Fibroblast of pulmonary artery (primary cell): ENCODE results near the gene PLIN1.

Source experiments
- DNase-seq: peaks from one replicate; pipeline ENCODE4 v3.0.0-alpha.2; 2010; ENCODE audit warnings: low read depth
- H3K4me3 ChIP-seq: replicated peaks from 2 replicates; pipeline ENCODE4 v1.5.1; 2011; ENCODE audit warnings: low read depth, mild to moderate bottlenecking, control low read depth, low read length, moderate library complexity
- CTCF ChIP-seq: IDR thresholded peaks from 2 replicates; pipeline ENCODE4 v1.5.1; 2011; ENCODE audit warnings: mild to moderate bottlenecking, control low read depth, low read length, inconsistent platforms; ENCODE audit errors: missing control alignments

PLIN1 gene

GRCh38 chr15:89673165-89673512, 6.0 kb downstream of the PLIN1 start:
- TF ChIP-seq CTCF: peak; percentile 43
- peak; percentile 31 for DNase-seq
- H3K4me3 ChIP-seq: no peak overlapping the region

GRCh38 chr15:89672221-89673164, 6.7 kb downstream of the PLIN1 start:
- H3K4me3 ChIP-seq: no peak overlapping the region
- DNase-seq: peak; percentile 60
- no peak for TF ChIP-seq CTCF

GRCh38 chr15:89671687-89672086, 7.5 kb downstream of the PLIN1 start:
- TF ChIP-seq CTCF: no peak
- H3K4me3 ChIP-seq: no peak overlapping the region
- DNase-seq: no peak

- no peak for DNase-seq
- no peak overlapping the region for H3K4me3 ChIP-seq
- TF ChIP-seq CTCF: no peak
Observed at GRCh38 chr15:89670971-89671560, 8.1 kb downstream of the PLIN1 start.

- no peak for TF ChIP-seq CTCF
- DNase-seq: no peak
- no peak overlapping the region for H3K4me3 ChIP-seq
Observed at GRCh38 chr15:89669941-89670340, 9.2 kb downstream of the PLIN1 start.

- TF ChIP-seq CTCF: no peak
- DNase-seq: no peak
- H3K4me3 ChIP-seq: no peak overlapping the region
Observed at GRCh38 chr15:89669309-89669865, 9.8 kb downstream of the PLIN1 start.

GRCh38 chr15:89668171-89668570, 11.0 kb downstream of the PLIN1 start:
- no peak for TF ChIP-seq CTCF
- no peak overlapping the region for H3K4me3 ChIP-seq
- DNase-seq: no peak
